OCI-LY1 (cell line): ENCODE measurements around the gene SFMBT2.

ENCODE experiments used
- H2AFZ ChIP-seq: fragments of 200-600 bp; sonication (generic), shearing (Covaris generic); 2 replicates; pipeline ENCODE4 v1.6.0; 2014; ENCODE audit warnings: antibody characterized with exemption, mild to moderate bottlenecking, low read length
- H3F3A ChIP-seq: fragments of 200-600 bp; sonication (generic), shearing (Covaris generic); 2 replicates; pipeline ENCODE4 v1.6.0; 2014; ENCODE audit warnings: mild to moderate bottlenecking, antibody characterized with exemption, low read length, moderate library complexity; ENCODE audit not compliant: insufficient read depth
- H3K27ac ChIP-seq: fragments of 200-600 bp; sonication (generic); 2 replicates; pipeline ENCODE4 v1.5.1; 2014; ENCODE audit warnings: low read length, mixed run types, mild to moderate bottlenecking, low read depth; ENCODE audit not compliant: poor library complexity, severe bottlenecking
- H3K27me3 ChIP-seq: fragments of 200-600 bp; sonication (generic); 2 replicates; pipeline ENCODE4 v1.6.0; 2014; ENCODE audit warnings: antibody characterized with exemption, mild to moderate bottlenecking, low read length, moderate library complexity; ENCODE audit not compliant: insufficient read depth
- H3K36me3 ChIP-seq: fragments of 200-600 bp; sonication (generic); 2 replicates; pipeline ENCODE4 v1.6.1; 2014; ENCODE audit warnings: mild to moderate bottlenecking, antibody characterized with exemption, low read length, moderate library complexity, mixed read lengths; ENCODE audit not compliant: insufficient read depth
- H3K4me1 ChIP-seq: fragments of 200-600 bp; sonication (generic); 2 replicates; pipeline ENCODE4 v1.5.1; 2014; ENCODE audit warnings: mild to moderate bottlenecking, low read length, moderate library complexity; ENCODE audit not compliant: insufficient read depth, severe bottlenecking
- H3K4me2 ChIP-seq: fragments of 200-600 bp; sonication (generic), shearing (Covaris generic); 2 replicates; pipeline ENCODE4 v1.6.1; 2014; ENCODE audit warnings: low read length
- H3K4me3 ChIP-seq: fragments of 200-600 bp; sonication (generic); 2 replicates; pipeline ENCODE4 v1.5.1; 2014; ENCODE audit warnings: low read length, low read depth, mild to moderate bottlenecking, mixed read lengths; ENCODE audit not compliant: poor library complexity, severe bottlenecking
- H3K79me2 ChIP-seq: fragments of 200-600 bp; shearing (Covaris generic); 2 replicates; pipeline ENCODE4 v1.6.1; 2016; ENCODE audit warnings: mixed run types, low read length, mixed read lengths; ENCODE audit not compliant: insufficient read depth
- H3K9ac ChIP-seq: fragments of 200-600 bp; sonication (generic), shearing (Covaris generic); 2 replicates; pipeline ENCODE4 v1.6.1; 2014; ENCODE audit warnings: mild to moderate bottlenecking, low read length, mixed read lengths
- H3K9me2 ChIP-seq: fragments of 200-600 bp; sonication (generic), shearing (Covaris generic); 2 replicates; pipeline ENCODE4 v1.6.1; 2014; ENCODE audit warnings: low read depth, mild to moderate bottlenecking, low read length, mixed read lengths
- H3K9me3 ChIP-seq: fragments of 200-600 bp; shearing (Covaris generic); 2 replicates; pipeline ENCODE4 v1.6.1; 2014; ENCODE audit warnings: low read length, mixed read lengths
- H4K20me1 ChIP-seq: fragments of 200-600 bp; sonication (generic), shearing (Covaris generic); 2 replicates; pipeline ENCODE4 v1.6.0; 2016; ENCODE audit warnings: mild to moderate bottlenecking, low read length; ENCODE audit not compliant: insufficient read depth
- CTCF ChIP-seq: fragments of 200-600 bp; sonication (generic), shearing (Covaris generic); IDR thresholded peaks from 2 replicates; pipeline ENCODE4 v1.5.1; 2017; ENCODE audit warnings: mild to moderate bottlenecking, antibody characterized with exemption, low read length, moderate library complexity, mixed read lengths
- EZH2 ChIP-seq: fragments of 200-600 bp; sonication (generic), shearing (Covaris generic); IDR thresholded peaks from 2 replicates; pipeline ENCODE4 v1.8.0; 2017; ENCODE audit warnings: borderline replicate concordance, mixed run types, mild to moderate bottlenecking, antibody characterized with exemption, low read length, moderate library complexity, mixed read lengths

SFMBT2 gene

GRCh38 chr10:7425691-7426090 is 14.9 kb upstream of the SFMBT2 start:
- H3K36me3 ChIP-seq: no peaks in the 10 kb centered on the region
- H3K9me2 ChIP-seq: no peaks in the 10 kb centered on the region
- H3K9me3 ChIP-seq: no peaks in the 10 kb centered on the region
- H2AFZ ChIP-seq: no peak overlapping the region
- H3K4me3 ChIP-seq: no peak overlapping the region
- H3K9ac ChIP-seq: no peak overlapping the region
- TF ChIP-seq CTCF: no peak
- TF ChIP-seq EZH2: no peak
- H3K4me1 ChIP-seq: peaks cover 40% of the 10 kb centered on the region
- no peaks in the 10 kb centered on the region for H3F3A ChIP-seq
- H3K4me2 ChIP-seq: no peak overlapping the region
- H4K20me1 ChIP-seq: no peaks in the 10 kb centered on the region
- no peaks in the 10 kb centered on the region for H3K79me2 ChIP-seq
- H3K27me3 ChIP-seq: no peaks in the 10 kb centered on the region
- H3K27ac ChIP-seq: peak overlapping the region; percentile 61

- H3K36me3 ChIP-seq: no peaks in the 10 kb centered on the region
- no peak overlapping the region for H3K4me3 ChIP-seq
- H3K9me3 ChIP-seq: no peaks in the 10 kb centered on the region
- no peaks in the 10 kb centered on the region for H4K20me1 ChIP-seq
- peaks cover 40% of the 10 kb centered on the region for H3K4me1 ChIP-seq
- peak overlapping the region; percentile 24; the same call in 1 of the 2 replicates for H3K9ac ChIP-seq
- no peaks in the 10 kb centered on the region for H3K79me2 ChIP-seq
- H3K27me3 ChIP-seq: no peaks in the 10 kb centered on the region
- peak overlapping the region; percentile 61 for H3K27ac ChIP-seq
- H3K9me2 ChIP-seq: no peaks in the 10 kb centered on the region
- H2AFZ ChIP-seq: 0 out of 2 replicates have a peak overlapping the region, but pooled peaks have one; percentile 12
- TF ChIP-seq EZH2: no peak
- no peak for TF ChIP-seq CTCF
- H3F3A ChIP-seq: no peaks in the 10 kb centered on the region
- no peak overlapping the region for H3K4me2 ChIP-seq
These were observed 14.1 kb upstream of the SFMBT2 start for GRCh38 chr10:7424919-7425318.

- H3K4me1 ChIP-seq: peaks cover 38% of the 10 kb centered on the region
These were observed 13.5 kb upstream of the SFMBT2 start for GRCh38 chr10:7424315-7424714.

More at GRCh38 chr10:7424315-7424714, 13.5 kb upstream of the SFMBT2 start:
- Histone ChIP-seq H3F3A (no peaks in the 10 kb centered on the region), H3K9me3 (no peaks in the 10 kb centered on the region), H3K27me3 (no peaks in the 10 kb centered on the region), H3K9me2 (no peaks in the 10 kb centered on the region), H3K4me3 (no peak overlapping the region), H3K9ac (peak overlapping the region; percentile 12; the same call in 1 of the 2 replicates), H3K4me2 (peak overlapping the region; percentile 26; the same call in 1 of the 2 replicates), H2AFZ (0 out of 2 replicates have a peak overlapping the region, but pooled peaks have one; percentile 49), H3K27ac (peak overlapping the region; percentile 61), H4K20me1 (no peaks in the 10 kb centered on the region), H3K79me2 (no peaks in the 10 kb centered on the region), H3K36me3 (no peaks in the 10 kb centered on the region)
- TF ChIP-seq CTCF (peak; percentile 69), EZH2 (no peak)
